Endothelial cell of umbilical vein (primary cell): ENCODE data around the gene SAMD14. TPM values are rescaled to one million over a fixed set of nuclear protein-coding genes. Genes with fewer than 3 reads are reported as not detected.

ENCODE experiments used
- BruUV-seq: library from RNA; stranded (reverse); fragments of 400-500 nt; replicated peaks from 2 replicates; lab custom pipeline; 2021; lab: Mats Ljungman, UMichigan
- CTCF ChIA-PET: fragments of 300-600, 350-600 bp; sonication (Branson Sonifier 250); formaldehyde crosslinking; loops from one replicate; lab custom pipeline; 2021; ENCODE audit warnings: antibody characterized with exemption, inconsistent platforms; lab: Charles Lee
- POLR2A ChIA-PET: fragments of 300-600, 350-600 bp; sonication (Branson Sonifier 250); formaldehyde crosslinking; loops from one replicate; lab custom pipeline; 2021; ENCODE audit warnings: antibody characterized with exemption, inconsistent platforms; lab: Charles Lee
- DNase-seq: peaks from one replicate; pipeline ENCODE4 v3.0.0-alpha.2; 2011; ENCODE audit warnings: low read depth, low spot score
- FAIRE-seq: peaks from 2 replicates; lab custom pipeline; 2011; peaks lifted over from hg19 to GRCh38; lab: Jason Lieb, UNC
- H2AFZ ChIP-seq: 2 replicates; pipeline ENCODE4 v1.6.0; 2012; ENCODE audit warnings: low read depth, low read length, control low read depth, inconsistent platforms
- H3K27ac ChIP-seq: 2 replicates; pipeline ENCODE4 v1.5.1; 2011; ENCODE audit warnings: low read depth, mild to moderate bottlenecking, control low read depth, low read length, moderate library complexity; ENCODE audit not compliant: insufficient read depth
- H3K27me3 ChIP-seq, 2 experiments: 2 replicates each; pipeline versions ENCODE4 v1.6.0 to v1.6.1; 2011; ENCODE audit warnings: low read length in 2 of 2, mixed read lengths in 1 of 2; ENCODE audit not compliant: control insufficient read depth in 2 of 2, insufficient read depth in 2 of 2
- H3K36me3 ChIP-seq, 2 experiments: 2 replicates in 1 of 2; 3 replicates in 1 of 2; pipeline ENCODE4 v1.5.1; 2011; ENCODE audit warnings: low read length in 2 of 2, mild to moderate bottlenecking in 1 of 2, moderate library complexity in 1 of 2; ENCODE audit not compliant: control insufficient read depth in 2 of 2, insufficient read depth in 2 of 2; ENCODE audit errors: extremely low read depth in 1 of 2
- H3K4me1 ChIP-seq: 3 replicates; pipeline ENCODE4 v1.5.1; 2011; ENCODE audit warnings: mild to moderate bottlenecking, low read length; ENCODE audit not compliant: control insufficient read depth, insufficient read depth; ENCODE audit errors: extremely low read depth
- H3K4me2 ChIP-seq: 2 replicates; pipeline ENCODE4 v1.6.1; 2011; ENCODE audit warnings: low read length, control low read depth, mixed read lengths; ENCODE audit not compliant: insufficient read depth
- H3K4me3 ChIP-seq, 3 experiments: fragments of 200-600 bp in 1 of 3; sonication (generic), shearing (Covaris generic) in 1 of 3; replicated peaks in 1 of 3; 2 replicates each; pipeline ENCODE4 v1.5.1; 2011 to 2016; ENCODE audit warnings: control low read depth in 3 of 3, low read length in 3 of 3, mild to moderate bottlenecking in 2 of 3, inconsistent platforms in 1 of 3, low read depth in 1 of 3, moderate library complexity in 1 of 3; ENCODE audit not compliant: insufficient read depth in 1 of 3
- H3K79me2 ChIP-seq: 2 replicates; pipeline ENCODE4 v1.6.0; 2012; ENCODE audit warnings: low read length, inconsistent platforms; ENCODE audit not compliant: control insufficient read depth, insufficient read depth
- H3K9ac ChIP-seq: replicated peaks from 2 replicates; pipeline ENCODE3; 2011; ENCODE audit warnings: low read length, control low read depth; ENCODE audit not compliant: insufficient read depth; ENCODE audit errors: extremely low read depth
- H3K9me1 ChIP-seq: replicated peaks from 3 replicates; pipeline ENCODE4 v1.6.0; 2011; ENCODE audit warnings: mild to moderate bottlenecking, low read length; ENCODE audit not compliant: control insufficient read depth, insufficient read depth; ENCODE audit errors: extremely low read depth
- H3K9me3 ChIP-seq: replicated peaks from 2 replicates; pipeline ENCODE4 v1.5.1; 2012; ENCODE audit warnings: low read length, inconsistent platforms; ENCODE audit not compliant: control insufficient read depth, insufficient read depth
- H4K20me1 ChIP-seq: replicated peaks from 2 replicates; pipeline ENCODE3; 2011; ENCODE audit warnings: mild to moderate bottlenecking, low read length; ENCODE audit not compliant: control insufficient read depth, insufficient read depth; ENCODE audit errors: extremely low read depth
- CTCF ChIP-seq, 2 donors: IDR thresholded peaks; 1 replicate in 1 of 2; 2 replicates in 1 of 2; pipeline ENCODE4 v1.5.1; 2011; ENCODE audit warnings: low read length in 2 of 2, mild to moderate bottlenecking in 2 of 2, moderate library complexity in 2 of 2, control low read depth in 1 of 2, inconsistent platforms in 1 of 2, low read depth in 1 of 2; ENCODE audit not compliant: insufficient read depth in 1 of 2; ENCODE audit errors: extremely low read depth in 1 of 2
- EZH2 ChIP-seq: IDR thresholded peaks from 2 replicates; pipeline ENCODE4 v1.6.1; 2012; ENCODE audit warnings: borderline replicate concordance, low read depth, mild to moderate bottlenecking, moderate library complexity, low read length, inconsistent platforms; ENCODE audit not compliant: severe bottlenecking
- FOS ChIP-seq: IDR thresholded peaks from 2 replicates; pipeline ENCODE4 v1.6.1; 2011; ENCODE audit warnings: mild to moderate bottlenecking, low read length, moderate library complexity, borderline replicate concordance; ENCODE audit not compliant: insufficient read depth
- GATA2 ChIP-seq: IDR thresholded peaks from 2 replicates; pipeline ENCODE4 v1.7.0; 2011; ENCODE audit warnings: low read depth, mild to moderate bottlenecking, moderate library complexity, mixed read lengths, low read length; ENCODE audit not compliant: insufficient read length, insufficient read depth
- JUN ChIP-seq: IDR thresholded peaks from 2 replicates; pipeline ENCODE4 v1.6.1; 2011; ENCODE audit warnings: borderline replicate concordance, low read depth; ENCODE audit not compliant: insufficient read length, insufficient read depth
- MAX ChIP-seq: IDR thresholded peaks from 2 replicates; pipeline ENCODE4 v1.6.1; 2011; ENCODE audit not compliant: insufficient read depth, insufficient read length
- MYC ChIP-seq: IDR thresholded peaks from one replicate; pipeline ENCODE4 v1.6.1; 2011; ENCODE audit warnings: mild to moderate bottlenecking, low read depth, low read length
- POLR2A ChIP-seq: IDR thresholded peaks from 2 replicates; pipeline ENCODE4 v1.6.1; 2012; ENCODE audit warnings: low read depth, mild to moderate bottlenecking, control low read depth, low read length
- POLR2AphosphoS5 ChIP-seq: IDR thresholded peaks from 2 replicates; pipeline ENCODE4 v1.6.1; 2012; ENCODE audit warnings: low read depth, mild to moderate bottlenecking, control low read depth, low read length, moderate library complexity; ENCODE audit not compliant: insufficient read depth
- dilution Hi-C: fragments of 300-500 bp; cut with MboI; formaldehyde crosslinking; loops from one replicate; pipeline ENCODE4 v1.15.0; 2019; ENCODE audit warnings: low sequenced_read_pairs; ENCODE audit not compliant: extremely low pct_ligation_motif_present
- intact Hi-C: fragments of 100-400 bp; cut with micrococcal nuclease; formaldehyde crosslinking; loops from one replicate; pipeline ENCODE4 v1.10.0; 2022
- polyA plus RNA-seq, 4 experiments: library from polyadenylated mRNA; depleted of rRNA in 3 of 4; stranded (reverse) in 3 of 4; unstranded in 1 of 4; fragments of >200 nt; gene quantifications; 2 replicates each; pipeline versions ENCODE4 v1.2.1 to v1.2.3, GENCODE V29; 2011 to 2012; ENCODE audit warnings: missing spikeins in 1 of 4
- total RNA-seq: library from RNA; stranded (reverse); gene quantifications from 2 replicates; pipeline ENCODE4 v1.2.3, GENCODE V29; 2021

Gene SAMD14
- total and polyA plus RNA-seq, 2 donors (not counting 3 experiments of a cell fraction or from before 2014, with no cell fraction given): 6.8 to 15.6 TPM

- H4K20me1 ChIP-seq: no peaks in the 10 kb centered on the region
- ChIA-PET CTCF (interaction anchor here (1.0 to 4.1 kb wide), 5 partner anchors 8 to 31 kb away, joined by 3 to 21 read pairs (median 4); partner anchors contain the start of gene SAMD14), POLR2A (no interaction called here)
- H3K4me3 ChIP-seq: peak overlapping the region; percentile 63 to 82 (median 65)
- H3K27me3 ChIP-seq: no peaks in the 10 kb centered on the region
- no peak overlapping the region for H2AFZ ChIP-seq
- H3K4me1 ChIP-seq: peaks cover 32% of the 10 kb centered on the region
- peak overlapping the region; percentile 45 for H3K9ac ChIP-seq
- intact Hi-C loops: no loop called here
- H3K27ac ChIP-seq: peak overlapping the region; percentile 7
- TF ChIP-seq JUN (no peak), FOS (no peak)
- no peaks in the 10 kb centered on the region for H3K9me1 ChIP-seq
- BruUV-seq: no TSS peak
- dilution Hi-C loops: no loop called here
- peak; percentile 57 for FAIRE-seq
- no peak for DNase-seq
- H3K9me3 ChIP-seq: no peaks in the 10 kb centered on the region
- peaks cover 0 to 16% of the 10 kb centered on the region in 2 experiments for H3K36me3 ChIP-seq
- peaks cover 66% of the 10 kb centered on the region for H3K79me2 ChIP-seq
- peak overlapping the region; percentile 82 for H3K4me2 ChIP-seq
These were observed 18.5 kb upstream of the SAMD14 start for GRCh38 chr17:50148226-50149090.

GRCh38 chr17:50147841-50148225 lies 17.9 kb upstream of the SAMD14 start:
- peak overlapping the region; percentile 82 for H3K4me2 ChIP-seq
- H4K20me1 ChIP-seq: no peaks in the 10 kb centered on the region
- intact Hi-C loops: no loop called here
- no peaks in the 10 kb centered on the region for H3K27me3 ChIP-seq
- no peak overlapping the region for H2AFZ ChIP-seq
- ChIA-PET CTCF (interaction anchor here (1.0 to 4.1 kb wide), 5 partner anchors 8 to 31 kb away, joined by 3 to 21 read pairs (median 4); partner anchors contain the start of gene SAMD14), POLR2A (no interaction called here)
- no peaks in the 10 kb centered on the region for H3K9me1 ChIP-seq
- dilution Hi-C loops: no loop called here
- no peak for TF ChIP-seq POLR2A
- no peak for TF ChIP-seq MYC
- TF ChIP-seq GATA2: no peak
- TF ChIP-seq EZH2: no peak
- TF ChIP-seq FOS: no peak
- TF ChIP-seq POLR2AphosphoS5: no peak
- no peak for TF ChIP-seq MAX
- no peak for TF ChIP-seq JUN
- no peak for TF ChIP-seq CTCF (IDR thresholded peaks at IDR 0.05; ENCODE audit: extremely low read depth in 1 of 2, insufficient read depth in 1 of 2, low read depth in 1 of 2, low read length in 2 of 2)
- peak; percentile 18 for FAIRE-seq
- peaks cover 34% of the 10 kb centered on the region for H3K4me1 ChIP-seq
- no TSS peak for BruUV-seq
- peak overlapping the region; percentile 63 to 82 (median 65) for H3K4me3 ChIP-seq
- peak overlapping the region; percentile 42 for H3K9ac ChIP-seq
- H3K79me2 ChIP-seq: peaks cover 70% of the 10 kb centered on the region
- peak overlapping the region; percentile 19 for H3K27ac ChIP-seq
- no peak for DNase-seq
- H3K36me3 ChIP-seq: peaks cover 0 to 19% of the 10 kb centered on the region in 2 experiments
- H3K9me3 ChIP-seq: no peaks in the 10 kb centered on the region
